ENCODE measurements around the gene ASB13.
"Not testable (repeated sequence)": the region's sequence is repeated elsewhere in the genome, so short reads cannot be mapped to it uniquely, and the experiment has no call there.

Gene ASB13

DNA sequence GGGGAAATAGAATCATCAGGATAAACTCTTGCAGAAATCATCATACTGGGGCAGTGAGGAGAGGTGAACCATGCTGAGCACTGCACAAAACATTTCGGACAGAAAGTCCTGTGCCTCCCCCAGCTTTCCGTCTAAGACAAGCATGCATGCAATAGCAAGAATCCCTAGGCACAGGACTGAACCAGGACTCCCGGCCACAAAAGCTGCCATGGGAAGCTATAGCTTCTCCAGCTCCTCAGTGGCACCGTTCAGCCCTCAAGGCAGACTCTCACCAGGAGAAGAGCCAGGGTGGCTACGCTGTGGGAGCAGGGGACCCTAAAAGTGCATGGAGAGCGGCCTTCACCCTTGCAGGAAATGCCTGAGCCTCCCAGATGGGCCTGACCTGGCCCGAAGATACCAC is 70.8 kb downstream of the ASB13 start:
- POLR2A ChIA-PET, result no interaction called here
- CTCF ChIA-PET, result no interaction called here
- TF ChIP-seq SP1 (IDR thresholded peaks at IDR 0.05) (no peak), SUZ12 (IDR thresholded peaks at IDR 0.05) (no peak), FOXM1 (IDR thresholded peaks at IDR 0.05; ENCODE audit: borderline replicate concordance) (no peak), HDGF (IDR thresholded peaks at IDR 0.05; ENCODE audit: borderline replicate concordance) (no peak), ARNT (IDR thresholded peaks at IDR 0.05) (no peak), LEF1 (IDR thresholded peaks at IDR 0.05; ENCODE audit: borderline replicate concordance) (no peak), L3MBTL2 (conservative IDR thresholded peaks at IDR 0.05) (no peak), ZNF384 (IDR thresholded peaks at IDR 0.05) (no peak), CTBP1 (IDR thresholded peaks at IDR 0.05; ENCODE audit: borderline replicate concordance) (no peak), PKNOX1 (IDR thresholded peaks at IDR 0.05) (no peak), NFRKB (IDR thresholded peaks at IDR 0.05) (no peak), TARDBP (IDR thresholded peaks at IDR 0.05) (no peak), FOXA1 (IDR thresholded peaks at IDR 0.05) (no peak), BHLHE40 (IDR thresholded peaks at IDR 0.05; ENCODE audit: borderline replicate concordance) (no peak)
- DNase-seq (ENCODE audit: extremely low spot score), result no peak

DNA sequence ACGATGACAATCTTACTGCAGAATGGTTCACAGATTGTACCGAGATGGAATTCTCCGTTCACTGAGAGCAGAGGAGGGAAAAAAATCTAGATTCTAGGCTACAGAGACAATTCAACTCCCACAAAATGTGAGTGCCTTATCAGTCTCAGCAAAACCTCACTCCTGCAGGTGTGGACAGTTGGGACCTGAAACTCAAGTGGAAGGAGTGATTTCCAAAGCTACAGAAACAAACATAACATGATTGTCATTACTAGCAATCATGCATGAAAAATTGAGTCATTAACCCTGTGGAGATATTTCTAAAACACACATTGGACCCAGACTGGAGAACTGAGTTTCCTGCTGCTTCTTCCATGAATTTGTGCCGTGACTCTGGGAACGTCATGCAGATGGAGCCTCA is 71.3 kb downstream of the ASB13 start:
- POLR2A ChIA-PET, result no interaction called here
- CTCF ChIA-PET, result no interaction called here
- TF ChIP-seq TARDBP (IDR thresholded peaks at IDR 0.05) (no peak), L3MBTL2 (conservative IDR thresholded peaks at IDR 0.05) (no peak), FOXM1 (IDR thresholded peaks at IDR 0.05; ENCODE audit: borderline replicate concordance) (no peak), CTBP1 (IDR thresholded peaks at IDR 0.05; ENCODE audit: borderline replicate concordance) (no peak), BHLHE40 (IDR thresholded peaks at IDR 0.05; ENCODE audit: borderline replicate concordance) (no peak), ELF4 (IDR thresholded peaks at IDR 0.05) (no peak), LEF1 (IDR thresholded peaks at IDR 0.05; ENCODE audit: borderline replicate concordance) (no peak), FOXK2 (IDR thresholded peaks at IDR 0.05) (no peak), ZNF384 (IDR thresholded peaks at IDR 0.05) (no peak)
- DNase-seq (ENCODE audit: extremely low spot score), result no peak

DNA sequence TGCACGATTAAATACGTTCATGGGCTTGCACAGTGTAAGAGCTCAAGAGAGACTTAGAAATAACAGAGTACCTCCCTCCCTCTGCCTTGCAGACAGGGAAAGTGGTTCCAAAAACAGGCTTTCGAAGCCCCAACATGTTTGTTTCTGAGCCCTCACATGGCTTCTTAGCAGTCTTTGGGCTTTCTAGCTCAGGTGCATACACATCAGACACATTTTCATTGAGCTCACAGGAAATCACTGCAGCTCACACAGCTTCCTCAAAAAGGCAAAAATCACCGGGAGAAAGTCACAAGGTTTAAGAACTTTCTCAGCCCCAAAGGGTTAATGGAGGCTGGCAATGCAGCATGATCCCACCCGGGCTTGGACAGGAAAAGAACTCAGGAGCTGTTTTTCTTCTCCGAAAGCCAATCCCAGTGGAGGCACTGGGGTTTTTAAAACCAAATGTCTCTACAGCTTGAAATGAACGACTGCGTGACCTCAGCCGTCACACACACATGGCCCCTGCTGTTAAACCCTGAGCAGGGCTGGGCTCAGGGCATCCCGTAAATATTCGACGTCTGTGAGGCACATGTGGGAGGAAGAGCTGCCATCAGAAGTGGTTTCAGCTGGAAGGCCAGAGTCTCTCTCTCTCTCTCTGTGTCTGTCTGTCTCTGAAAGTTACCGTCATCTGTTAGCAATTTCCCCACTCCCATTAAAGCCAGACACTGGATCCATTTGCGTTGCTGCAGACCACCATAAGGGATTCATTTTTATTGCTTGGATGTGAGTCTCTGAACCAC is 71.9 kb downstream of the ASB13 start:
- TF ChIP-seq L3MBTL2 (conservative IDR thresholded peaks at IDR 0.05) (peak; percentile 86), SP1 (IDR thresholded peaks at IDR 0.05) (no peak)
- no peak for DNase-seq (ENCODE audit: extremely low spot score)
- CTCF ChIA-PET, result no interaction called here
- POLR2A ChIA-PET, result interaction anchor here (1.0 kb wide), 1 partner anchor 90 kb away, joined by 3 read pairs; the partner anchor contains the start of gene TASOR2

DNA sequence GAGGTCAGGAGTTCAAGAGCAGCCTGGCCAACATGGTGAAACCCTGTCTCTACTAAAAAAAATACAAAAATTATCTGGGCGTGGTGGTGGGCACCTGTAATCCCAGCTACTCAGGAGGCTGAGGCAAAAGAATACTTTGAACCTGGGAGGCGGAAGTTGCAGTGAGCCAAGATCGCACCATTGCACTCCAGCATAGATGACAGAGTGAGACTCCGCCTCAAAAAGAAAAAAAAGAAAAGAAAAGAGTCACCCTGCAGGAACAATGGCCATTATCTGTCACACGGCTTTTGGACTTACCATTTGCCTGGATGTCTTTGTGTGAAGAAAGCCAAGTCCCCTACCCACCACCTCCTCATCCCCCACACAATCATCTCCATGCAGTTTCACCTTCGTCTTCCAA is 73.0 kb downstream of the ASB13 start:
- ChIA-PET POLR2A (interaction anchor here (1.6 kb wide), 1 partner anchor 10 kb away, joined by 4 read pairs; no protein-coding TSS in a partner anchor), CTCF (interaction anchor here (0.6 kb wide), 1 partner anchor 907 kb away, joined by 3 read pairs; no protein-coding TSS in a partner anchor)
- not testable (repeated sequence) for DNase-seq (ENCODE audit: extremely low spot score)

GRCh38 chr10:5592070-5592469 is 74.3 kb downstream of the ASB13 start:
- CTCF ChIA-PET, result no interaction called here
- POLR2A ChIA-PET, result interaction anchor here (1.1 to 1.6 kb wide), 2 partner anchors 9 to 45 kb away, joined by 3 to 4 read pairs; no protein-coding TSS in a partner anchor
- TF ChIP-seq SP1 (IDR thresholded peaks at IDR 0.05) (no peak), FOXK2 (IDR thresholded peaks at IDR 0.05) (no peak), BHLHE40 (IDR thresholded peaks at IDR 0.05; ENCODE audit: borderline replicate concordance) (no peak), PKNOX1 (IDR thresholded peaks at IDR 0.05) (no peak), HDGF (IDR thresholded peaks at IDR 0.05; ENCODE audit: borderline replicate concordance) (no peak), TARDBP (IDR thresholded peaks at IDR 0.05) (no peak), NFRKB (IDR thresholded peaks at IDR 0.05) (no peak), L3MBTL2 (conservative IDR thresholded peaks at IDR 0.05) (no peak), ZNF384 (IDR thresholded peaks at IDR 0.05) (no peak), FOXA1 (IDR thresholded peaks at IDR 0.05) (no peak), LEF1 (IDR thresholded peaks at IDR 0.05; ENCODE audit: borderline replicate concordance) (no peak), ELF4 (IDR thresholded peaks at IDR 0.05) (no peak), ARNT (IDR thresholded peaks at IDR 0.05) (no peak), FOXM1 (IDR thresholded peaks at IDR 0.05; ENCODE audit: borderline replicate concordance) (no peak), CTBP1 (IDR thresholded peaks at IDR 0.05; ENCODE audit: borderline replicate concordance) (no peak), SUZ12 (IDR thresholded peaks at IDR 0.05) (no peak)
- no peak for DNase-seq (ENCODE audit: extremely low spot score)

- no peak for DNase-seq (ENCODE audit: extremely low spot score)
- ChIA-PET CTCF (no interaction called here), POLR2A (no interaction called here)
- TF ChIP-seq ELF4 (IDR thresholded peaks at IDR 0.05) (no peak), NFRKB (IDR thresholded peaks at IDR 0.05) (no peak), PKNOX1 (IDR thresholded peaks at IDR 0.05) (no peak), FOXM1 (IDR thresholded peaks at IDR 0.05; ENCODE audit: borderline replicate concordance) (no peak), ARNT (IDR thresholded peaks at IDR 0.05) (no peak), ZNF384 (IDR thresholded peaks at IDR 0.05) (no peak), SP1 (IDR thresholded peaks at IDR 0.05) (no peak), TARDBP (IDR thresholded peaks at IDR 0.05) (no peak), HDGF (IDR thresholded peaks at IDR 0.05; ENCODE audit: borderline replicate concordance) (no peak), LEF1 (IDR thresholded peaks at IDR 0.05; ENCODE audit: borderline replicate concordance) (no peak), FOXK2 (IDR thresholded peaks at IDR 0.05) (no peak), SUZ12 (IDR thresholded peaks at IDR 0.05) (no peak), BHLHE40 (IDR thresholded peaks at IDR 0.05; ENCODE audit: borderline replicate concordance) (no peak), FOXA1 (IDR thresholded peaks at IDR 0.05) (no peak), L3MBTL2 (conservative IDR thresholded peaks at IDR 0.05) (no peak), CTBP1 (IDR thresholded peaks at IDR 0.05; ENCODE audit: borderline replicate concordance) (no peak)
These were observed 75.0 kb downstream of the ASB13 start for GRCh38 chr10:5591336-5591824.
